ENCODE measurements around the gene ADGRD1. TPM values are rescaled to one million over a fixed set of nuclear protein-coding genes. Genes with fewer than 3 reads are reported as not detected.
A peak's percentile ranks its signal among the peaks of the same experiment; 100 is the strongest.

Gene ADGRD1
- total and polyA plus RNA-seq, 2 of the 8 experiments (the other 6 are each of a cell fraction or from before 2014, with no cell fraction given), result 0.36 to 0.48 TPM

GRCh38 chr12:131133015-131133905, 179.6 kb downstream of the ADGRD1 start:
- no peak overlapping the region for H3K4me3 ChIP-seq (ENCODE audit: extremely low read depth in 1 of 4, insufficient read depth in 2 of 4, low read depth in 3 of 4, low read length in 4 of 4)
- POLR2A ChIA-PET (ENCODE audit: partially characterized antibody), result no interaction called here
- no peak overlapping the region for H2BK20ac ChIP-seq (ENCODE audit: low read length)
- H3K14ac ChIP-seq (ENCODE audit: insufficient read length), result no peak overlapping the region
- H3K9ac ChIP-seq (replicated peaks in 1 of 4; ENCODE audit: extremely low read depth in 1 of 4, low read depth in 3 of 4, low read length in 3 of 4), result no peak overlapping the region
- peaks cover 0 to 5% (median 2%) of the 10 kb centered on the region in 4 experiments; a peak in 1 of 7 replicates for H3K4me1 ChIP-seq (replicated peaks in 1 of 4; ENCODE audit: control insufficient read depth in 3 of 4, insufficient read depth in 4 of 4, low read length in 3 of 4)
- H2BK12ac ChIP-seq (ENCODE audit: low read depth, low read length), result no peak overlapping the region
- no peaks in the 10 kb centered on the region; the same call in 1 of the 2 replicates for H3K23me2 ChIP-seq (ENCODE audit: low read depth, low read length)
- no peak for FAIRE-seq
- H3K4me2 ChIP-seq (ENCODE audit: insufficient read depth in 1 of 2, low read depth in 2 of 2, low read length in 2 of 2), result no peak overlapping the region
- H3K23ac ChIP-seq (ENCODE audit: insufficient read length), result no peak overlapping the region
- no peak overlapping the region for H2AFZ ChIP-seq (ENCODE audit: low read length)
- H4K91ac ChIP-seq (replicated peaks; ENCODE audit: insufficient read length, low read length), result no peak overlapping the region
- H3K79me1 ChIP-seq (ENCODE audit: low read depth, low read length), result no peaks in the 10 kb centered on the region
- no peak overlapping the region for H3K56ac ChIP-seq (replicated peaks; ENCODE audit: insufficient read length, low read depth, low read length)
- H3K36me3 ChIP-seq (ENCODE audit: control insufficient read depth in 2 of 4, insufficient read depth in 4 of 4, low read length in 3 of 4), result no peaks in the 10 kb centered on the region
- H3K27me3 ChIP-seq (replicated peaks in 1 of 4; ENCODE audit: control insufficient read depth in 3 of 4, extremely low read depth in 1 of 4, insufficient read depth in 3 of 4, low read length in 3 of 4), result peaks cover 0 to 2% (median 0%) of the 10 kb centered on the region in 4 experiments; a peak in 1 of 7 replicates
- no peak overlapping the region for H2BK120ac ChIP-seq (replicated peaks; ENCODE audit: low read depth, low read length)
- no peak overlapping the region for H4K5ac ChIP-seq (ENCODE audit: insufficient read length, low read depth, low read length)
- no peaks in the 10 kb centered on the region; a peak in 1 of 4 replicates for H3K9me3 ChIP-seq (ENCODE audit: insufficient read depth in 2 of 2, low read depth in 1 of 2, low read length in 1 of 2)
- no peak overlapping the region for H2BK5ac ChIP-seq (ENCODE audit: low read depth, low read length)
- no peaks in the 10 kb centered on the region for H3K79me2 ChIP-seq (ENCODE audit: control insufficient read depth in 1 of 2, insufficient read depth in 2 of 2, low read length in 2 of 2)
- no peak overlapping the region for H2BK15ac ChIP-seq (ENCODE audit: low read length)
- H2AK5ac ChIP-seq (ENCODE audit: low read depth, low read length), result 0 out of 2 replicates have a peak overlapping the region, but pooled peaks have one; percentile 11
- no peak overlapping the region for H3K4ac ChIP-seq (replicated peaks; ENCODE audit: insufficient read length, low read depth, low read length)
- no peak overlapping the region for H3K18ac ChIP-seq (ENCODE audit: extremely low read depth, low read length)
- DNase-seq (ENCODE audit: low read depth in 1 of 2, low spot score in 2 of 2), result no peak
- WGBS, 2 experiments (ENCODE audit: extremely low coverage in 1 of 2, insufficient coverage in 1 of 2, insufficient read length in 1 of 2, insufficient replicate concordance in 2 of 2, low coverage in 1 of 2, low lambda C conversion rate in 2 of 2, missing lambda C conversion rate in 1 of 2), result 88% methylated on average over 19 of the region's 19 CpGs; no CpG with 5 or more reads in 1 of the 2 experiments
- CTCF ChIA-PET (ENCODE audit: partially characterized antibody), result interaction anchor here (0.5 to 9.6 kb wide), 32 partner anchors 10 to 691 kb away, joined by 3 to 196 read pairs (median 4); no protein-coding TSS in a partner anchor
- no peaks in the 10 kb centered on the region for H4K20me1 ChIP-seq (replicated peaks in 1 of 2; ENCODE audit: control insufficient read depth in 1 of 2, insufficient read depth in 2 of 2, low read length in 2 of 2)
- H3K27ac ChIP-seq (ENCODE audit: low read depth, low read length), result no peak overlapping the region
- no peak overlapping the region; the same call in 1 of the 2 replicates for H4K8ac ChIP-seq (ENCODE audit: extremely low read depth, insufficient read depth, low read length)
- TF ChIP-seq ASH2L (IDR thresholded peaks at IDR 0.05; ENCODE audit: low read length), result no peak
- TF ChIP-seq CEBPB (IDR thresholded peaks at IDR 0.05; ENCODE audit: low read depth, low read length), result no peak
- TF ChIP-seq GABPA (IDR thresholded peaks at IDR 0.05; ENCODE audit: borderline replicate concordance, insufficient read depth, low read length), result no peak
- no peak for TF ChIP-seq KDM4A (IDR thresholded peaks at IDR 0.05; ENCODE audit: low read depth, low read length, severe bottlenecking)
- no peak for TF ChIP-seq TCF12 (IDR thresholded peaks at IDR 0.05; ENCODE audit: low read depth, low read length)
- TF ChIP-seq FOSL1 (IDR thresholded peaks at IDR 0.05; ENCODE audit: insufficient read depth, low read depth, low read length), result no peak
- TF ChIP-seq, protein P1, sequence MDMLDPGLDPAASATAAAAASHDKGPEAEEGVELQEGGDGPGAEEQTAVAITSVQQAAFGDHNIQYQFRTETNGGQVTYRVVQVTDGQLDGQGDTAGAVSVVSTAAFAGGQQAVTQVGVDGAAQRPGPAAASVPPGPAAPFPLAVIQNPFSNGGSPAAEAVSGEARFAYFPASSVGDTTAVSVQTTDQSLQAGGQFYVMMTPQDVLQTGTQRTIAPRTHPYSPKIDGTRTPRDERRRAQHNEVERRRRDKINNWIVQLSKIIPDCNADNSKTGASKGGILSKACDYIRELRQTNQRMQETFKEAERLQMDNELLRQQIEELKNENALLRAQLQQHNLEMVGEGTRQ (IDR thresholded peaks at IDR 0.05; ENCODE audit: low read length), result no peak
- no peak for TF ChIP-seq JUND (IDR thresholded peaks at IDR 0.05; ENCODE audit: low read length)
- TF ChIP-seq SIRT6 (IDR thresholded peaks at IDR 0.05; ENCODE audit: low read length), result no peak
- no peak for TF ChIP-seq RNF2 (IDR thresholded peaks at IDR 0.05; ENCODE audit: borderline replicate concordance, low read depth, low read length, missing control alignments, poor library complexity, severe bottlenecking)

Data from H1 (cell line).